Type B pancreatic cell (in vitro differentiated cells): ENCODE data around the gene MYO5B. TPM values are rescaled to one million over a fixed set of nuclear protein-coding genes. Genes with fewer than 3 reads are reported as not detected.

Experiments used
- DNase-seq: peaks from one replicate; pipeline ENCODE4 v3.0.0; 2021; ENCODE audit warnings: mixed read lengths; ENCODE audit not compliant: unreplicated experiment; ENCODE audit errors: extremely low spot score
- H3K27ac Mint-ChIP-seq: 2 replicates; pipeline ENCODE4 v1.8.0; 2021; ENCODE audit warnings: mild to moderate bottlenecking, mixed read lengths
- H3K27me3 Mint-ChIP-seq: 2 replicates; pipeline ENCODE4 v1.8.0; 2021; ENCODE audit warnings: mixed read lengths
- H3K36me3 Mint-ChIP-seq: 2 replicates; pipeline ENCODE4 v1.8.0; 2021; ENCODE audit warnings: mixed read lengths
- H3K4me1 Mint-ChIP-seq: one replicate; pipeline ENCODE4 v1.8.0; 2021; ENCODE audit warnings: mixed read lengths; ENCODE audit not compliant: unreplicated experiment
- H3K4me3 Mint-ChIP-seq: 2 replicates; pipeline ENCODE4 v1.8.0; 2021; ENCODE audit warnings: mild to moderate bottlenecking, mixed read lengths
- H3K9me3 Mint-ChIP-seq: 2 replicates; pipeline ENCODE4 v1.8.0; 2021; ENCODE audit warnings: mixed read lengths
- total RNA-seq: library from RNA; stranded (reverse); gene quantifications from 2 replicates; pipeline ENCODE4 v1.2.1, GENCODE V29; 2021; ENCODE audit warnings: low replicate concordance
- TF ChIP-seq, protein P1 (sequence below): fragments of 200-600 bp; sonication (generic); conservative IDR thresholded peaks from 2 replicates; pipeline ENCODE4 v1.5.0; 2021; ENCODE audit warnings: antibody characterized with exemption, mild to moderate bottlenecking

Gene MYO5B
- total RNA-seq, 1 donor from 2014 or later: 51.7 TPM

DNA sequence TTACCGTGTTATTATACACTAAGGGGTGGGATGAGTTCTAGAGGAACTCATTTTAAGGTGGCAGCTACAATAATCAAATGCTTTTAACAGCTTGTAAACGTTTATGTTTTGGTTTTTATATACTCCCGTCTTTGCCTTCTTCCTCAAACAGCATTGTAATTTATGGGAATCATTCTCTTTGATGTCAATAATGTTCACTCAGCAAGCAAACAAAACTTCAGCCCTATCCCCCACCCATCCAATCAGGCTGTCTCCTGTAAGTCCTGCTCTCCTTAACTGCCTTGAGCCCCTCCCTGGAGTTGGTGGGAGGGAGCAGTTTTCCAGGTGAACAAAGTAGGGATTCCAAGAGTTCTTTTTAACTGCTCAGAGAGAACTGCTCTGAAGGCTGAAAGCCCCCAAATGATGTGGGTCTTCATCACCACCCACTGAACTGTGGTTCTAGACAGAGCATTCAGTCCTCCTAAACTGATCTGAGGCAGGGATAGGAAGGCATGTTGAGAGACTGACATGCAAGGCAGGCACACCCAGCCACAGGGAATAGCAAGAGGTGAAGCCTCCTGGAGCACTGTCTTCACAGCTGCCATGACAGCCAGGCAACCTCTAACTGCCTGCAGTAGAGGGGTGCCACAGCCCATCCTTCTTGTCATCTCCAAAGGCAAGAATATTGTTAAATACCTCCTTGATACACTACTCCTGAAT is 17.5 kb downstream of the MYO5B start:
- DNase-seq: no peak
- Mint-ChIP-seq H3K4me1 (peaks cover 10% of the 10 kb centered on the region), H3K27ac (no peak overlapping the region), H3K4me3 (no peak overlapping the region), H3K9me3 (no peaks in the 10 kb centered on the region), H3K36me3 (peaks cover 2% of the 10 kb centered on the region), H3K27me3 (no peaks in the 10 kb centered on the region)
- TF ChIP-seq, protein P1, sequence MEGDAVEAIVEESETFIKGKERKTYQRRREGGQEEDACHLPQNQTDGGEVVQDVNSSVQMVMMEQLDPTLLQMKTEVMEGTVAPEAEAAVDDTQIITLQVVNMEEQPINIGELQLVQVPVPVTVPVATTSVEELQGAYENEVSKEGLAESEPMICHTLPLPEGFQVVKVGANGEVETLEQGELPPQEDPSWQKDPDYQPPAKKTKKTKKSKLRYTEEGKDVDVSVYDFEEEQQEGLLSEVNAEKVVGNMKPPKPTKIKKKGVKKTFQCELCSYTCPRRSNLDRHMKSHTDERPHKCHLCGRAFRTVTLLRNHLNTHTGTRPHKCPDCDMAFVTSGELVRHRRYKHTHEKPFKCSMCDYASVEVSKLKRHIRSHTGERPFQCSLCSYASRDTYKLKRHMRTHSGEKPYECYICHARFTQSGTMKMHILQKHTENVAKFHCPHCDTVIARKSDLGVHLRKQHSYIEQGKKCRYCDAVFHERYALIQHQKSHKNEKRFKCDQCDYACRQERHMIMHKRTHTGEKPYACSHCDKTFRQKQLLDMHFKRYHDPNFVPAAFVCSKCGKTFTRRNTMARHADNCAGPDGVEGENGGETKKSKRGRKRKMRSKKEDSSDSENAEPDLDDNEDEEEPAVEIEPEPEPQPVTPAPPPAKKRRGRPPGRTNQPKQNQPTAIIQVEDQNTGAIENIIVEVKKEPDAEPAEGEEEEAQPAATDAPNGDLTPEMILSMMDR: no peak

DNA sequence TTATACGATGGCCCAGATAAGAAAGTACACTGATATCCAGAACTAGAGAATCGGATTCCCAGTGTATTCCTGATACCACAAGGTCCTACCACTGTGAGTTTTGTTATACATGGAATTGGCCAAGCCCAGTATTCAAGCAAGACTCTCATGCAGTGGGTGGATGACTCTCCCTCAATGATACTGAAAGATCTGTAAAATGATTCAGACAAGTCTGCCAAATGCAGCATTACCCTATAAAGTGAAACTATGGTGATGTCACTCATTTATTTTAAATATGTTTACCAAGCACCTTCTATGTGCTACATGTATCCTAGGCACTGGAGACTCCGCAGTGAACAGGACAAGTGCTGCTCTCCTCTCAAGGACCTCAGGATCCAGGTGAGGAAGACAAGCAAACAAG is 22.6 kb downstream of the MYO5B start:
- Mint-ChIP-seq H3K4me3 (no peak overlapping the region), H3K27ac (peak overlapping the region; percentile 57), H3K27me3 (no peaks in the 10 kb centered on the region), H3K9me3 (no peaks in the 10 kb centered on the region), H3K4me1 (peaks cover 14% of the 10 kb centered on the region), H3K36me3 (peaks cover 4% of the 10 kb centered on the region)
- TF ChIP-seq, protein P1: no peak
- no peak for DNase-seq

DNA sequence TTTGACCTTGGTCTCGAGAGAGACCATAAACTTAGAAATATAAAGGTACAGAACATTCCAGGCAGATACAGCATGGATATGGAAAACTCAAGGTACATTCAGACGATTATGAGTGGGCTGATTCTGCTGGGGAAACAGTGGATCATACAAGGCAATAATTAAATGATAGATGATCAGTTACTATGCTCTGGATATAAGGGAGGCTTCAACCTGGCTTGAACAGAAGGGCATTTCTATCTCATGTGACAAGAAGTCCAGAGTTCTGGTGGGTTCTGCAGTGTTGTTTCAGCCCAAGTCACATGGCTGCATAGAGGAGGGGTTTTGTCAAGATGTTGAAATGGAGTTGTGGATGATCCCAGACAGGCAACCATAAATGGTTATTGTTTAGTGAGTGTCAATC is 23.5 kb downstream of the MYO5B start:
- no peaks in the 10 kb centered on the region for H3K9me3 Mint-ChIP-seq
- no peak overlapping the region for H3K27ac Mint-ChIP-seq
- TF ChIP-seq, protein P1: no peak
- H3K4me3 Mint-ChIP-seq: no peak overlapping the region
- DNase-seq: no peak
- peaks cover 4% of the 10 kb centered on the region for H3K36me3 Mint-ChIP-seq
- H3K4me1 Mint-ChIP-seq: peaks cover 16% of the 10 kb centered on the region
- no peaks in the 10 kb centered on the region for H3K27me3 Mint-ChIP-seq

DNA sequence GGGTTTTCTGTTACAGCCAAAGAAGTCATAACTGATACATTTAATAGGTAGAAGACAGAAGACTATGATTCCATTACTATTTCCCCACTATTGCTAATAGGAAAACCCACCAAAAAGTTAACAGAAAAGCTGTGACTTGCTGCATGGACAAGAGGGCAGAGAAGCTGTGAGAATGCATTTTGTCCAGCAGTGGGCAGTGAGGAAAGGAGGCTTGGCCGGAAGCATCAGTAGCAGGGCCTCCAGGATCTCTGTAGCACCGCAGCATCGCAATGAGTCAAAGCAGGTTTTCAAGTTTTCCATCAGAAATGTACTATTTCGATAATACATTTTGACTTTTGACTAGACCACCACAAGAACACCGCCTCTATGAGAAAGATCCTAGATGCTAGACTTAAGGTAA is 24.9 kb downstream of the MYO5B start:
- DNase-seq: no peak
- TF ChIP-seq, protein P1: no peak
- Mint-ChIP-seq H3K4me1 (peaks cover 25% of the 10 kb centered on the region), H3K36me3 (peaks cover 4% of the 10 kb centered on the region), H3K27me3 (no peaks in the 10 kb centered on the region), H3K4me3 (no peak overlapping the region), H3K27ac (no peak overlapping the region), H3K9me3 (no peaks in the 10 kb centered on the region)

DNA sequence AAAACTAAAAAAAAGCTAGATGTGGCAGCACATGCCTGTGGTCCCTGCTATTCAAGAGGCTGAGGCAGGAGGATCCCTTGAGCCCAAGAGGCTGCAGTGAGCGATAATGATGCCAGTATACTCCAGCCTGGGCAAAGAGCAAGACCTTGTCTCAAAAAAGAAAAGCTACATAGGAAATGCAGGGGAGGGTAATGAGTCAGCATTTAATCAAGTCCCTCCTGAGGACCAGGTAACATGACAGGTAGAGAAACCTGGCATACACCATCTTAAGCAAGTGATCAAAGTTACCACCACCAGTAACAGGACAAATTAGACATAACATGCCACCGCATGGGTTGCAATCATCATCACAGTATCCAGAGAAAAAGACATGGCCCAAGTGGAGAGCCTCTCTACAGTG is 25.8 kb downstream of the MYO5B start:
- H3K9me3 Mint-ChIP-seq: no peaks in the 10 kb centered on the region
- peaks cover 26% of the 10 kb centered on the region for H3K4me1 Mint-ChIP-seq
- no peak overlapping the region for H3K27ac Mint-ChIP-seq
- TF ChIP-seq, protein P1: no peak
- H3K36me3 Mint-ChIP-seq: peaks cover 4% of the 10 kb centered on the region
- DNase-seq: no peak
- no peak overlapping the region for H3K4me3 Mint-ChIP-seq
- H3K27me3 Mint-ChIP-seq: no peaks in the 10 kb centered on the region
